Psoas muscle (tissue), 8 donors: ENCODE results near the gene ISY1. TPM values are rescaled to one million over a fixed set of nuclear protein-coding genes. Genes with fewer than 3 reads are reported as not detected.
"Not testable (repeated sequence)": the region's sequence is repeated elsewhere in the genome, so short reads cannot be mapped to it uniquely, and the experiment has no call there.

Experiments
- ATAC-seq, 4 donors: fragments of 200-7000 bp; cut with Tn5 transposase; one replicate each; pipeline ENCODE4 v1.9.1; 2020; ENCODE audit warnings: moderate library complexity in 3 of 4, mild to moderate bottlenecking in 2 of 4
- DNase-seq, 2 donors: peaks; one replicate each; pipeline ENCODE4 v3.0.0-alpha.2; 2020
- H3K27ac ChIP-seq: fragments of 200-600 bp; one replicate; pipeline ENCODE4 v1.8.0; 2022
- H3K27me3 ChIP-seq, 3 donors: fragments of 200-600 bp in 1 of 3; one replicate each; pipeline versions ENCODE4 v1.6.1 to v1.8.0; 2013 to 2022; ENCODE audit warnings: low read length in 2 of 3, mild to moderate bottlenecking in 2 of 3, moderate library complexity in 1 of 3; ENCODE audit not compliant: insufficient read depth in 3 of 3
- H3K36me3 ChIP-seq, 2 donors: fragments of 200-600 bp in 1 of 2; one replicate each; pipeline versions ENCODE4 v1.6.1 to v1.8.0; 2013 to 2022; ENCODE audit warnings: low read depth in 1 of 2, mild to moderate bottlenecking in 1 of 2, moderate library complexity in 1 of 2; ENCODE audit not compliant: insufficient read depth in 1 of 2
- H3K4me1 ChIP-seq: fragments of 200-600 bp; one replicate; pipeline ENCODE4 v1.8.0; 2022
- H3K4me3 ChIP-seq: fragments of 200-600 bp; one replicate; pipeline ENCODE4 v1.8.0; 2022; ENCODE audit warnings: mild to moderate bottlenecking
- H3K9me3 ChIP-seq: fragments of 200-600 bp; one replicate; pipeline ENCODE4 v1.8.0; 2022
- WGBS, 3 donors: extraction: QIAGEN DNeasy Blood & Tissue Kit; methylation state at CpG; one replicate each; pipeline versions ENCODE4 v1.1.6 to v1.1.7; 2013; 5-methylcytosine and 5-hydroxymethylcytosine counted together
- intact Hi-C, 2 donors: fragments of 100-400 bp; cut with DNase I; formaldehyde crosslinking; loops; one replicate each; pipeline versions ENCODE4 v1.11.0 to v1.14.2; 2022
- polyA plus RNA-seq, 3 donors: library from polyadenylated mRNA; stranded (reverse); fragments of 200-250 nt; gene quantifications; one replicate each; pipeline ENCODE4 v1.2.3, GENCODE V29; 2013
- total RNA-seq, 4 donors: library from RNA; stranded (reverse); fragmentation: NEBNext Ultra II Directional in 2 of 4; extraction: Animal tissue kit (Norgen Biotek cat#: 25700) in 2 of 4; gene quantifications; one replicate each; pipeline versions ENCODE4 v1.2.1 to v1.2.4, GENCODE V29; 2021 to 2023
- TF ChIP-seq, protein P1 (sequence below): fragments of 200-600 bp; IDR thresholded peaks from one replicate; pipeline ENCODE4 v1.8.0; 2022; ENCODE audit warnings: antibody characterized with exemption
- donor health status: healthy with polysubstance abuse.
- donor health status: DM: no; HTN: no; CAD: no; lungs with moderate emphysema.
- donor health status: Bipolar disorder and iron deficiency.
- donor health status: healthy.
- donor health status: DM: yes; HTN: yes; CAD: no.
- donor health status: DM: no; HTN: no; CAD: no.
- donor health status: DM: no; HTN: no; CAD: no.
- donor health status: DM: yes; HTN: yes; CAD: no.

ISY1 gene
- total and polyA plus RNA-seq, 7 donors: 25.9 to 56.0 (median 33.2) TPM

GRCh38 chr3:129173725-129174124 is 12.9 kb upstream of the ISY1 start:
- DNase-seq (no peak), ATAC-seq (no peak)
- intact Hi-C loops: loop anchor here in 1 of 2 donors (2.0 kb wide), 1 partner anchor 53 kb away; no protein-coding TSS in a partner anchor
- Histone ChIP-seq H3K9me3 (no peaks in the 10 kb centered on the region), H3K27ac (peak overlapping the region; percentile 100), H3K36me3 (peaks cover 7 to 53% of the 10 kb centered on the region in 2 donors), H3K27me3 (no peaks in the 10 kb centered on the region), H3K4me1 (peaks cover 68% of the 10 kb centered on the region), H3K4me3 (peak overlapping the region; percentile 58)
- 15 to 40% (median 16%) methylated on average over 4 of the region's 4 CpGs for WGBS, 3 donors
- TF ChIP-seq, protein P1, sequence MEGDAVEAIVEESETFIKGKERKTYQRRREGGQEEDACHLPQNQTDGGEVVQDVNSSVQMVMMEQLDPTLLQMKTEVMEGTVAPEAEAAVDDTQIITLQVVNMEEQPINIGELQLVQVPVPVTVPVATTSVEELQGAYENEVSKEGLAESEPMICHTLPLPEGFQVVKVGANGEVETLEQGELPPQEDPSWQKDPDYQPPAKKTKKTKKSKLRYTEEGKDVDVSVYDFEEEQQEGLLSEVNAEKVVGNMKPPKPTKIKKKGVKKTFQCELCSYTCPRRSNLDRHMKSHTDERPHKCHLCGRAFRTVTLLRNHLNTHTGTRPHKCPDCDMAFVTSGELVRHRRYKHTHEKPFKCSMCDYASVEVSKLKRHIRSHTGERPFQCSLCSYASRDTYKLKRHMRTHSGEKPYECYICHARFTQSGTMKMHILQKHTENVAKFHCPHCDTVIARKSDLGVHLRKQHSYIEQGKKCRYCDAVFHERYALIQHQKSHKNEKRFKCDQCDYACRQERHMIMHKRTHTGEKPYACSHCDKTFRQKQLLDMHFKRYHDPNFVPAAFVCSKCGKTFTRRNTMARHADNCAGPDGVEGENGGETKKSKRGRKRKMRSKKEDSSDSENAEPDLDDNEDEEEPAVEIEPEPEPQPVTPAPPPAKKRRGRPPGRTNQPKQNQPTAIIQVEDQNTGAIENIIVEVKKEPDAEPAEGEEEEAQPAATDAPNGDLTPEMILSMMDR: no peak

DNA sequence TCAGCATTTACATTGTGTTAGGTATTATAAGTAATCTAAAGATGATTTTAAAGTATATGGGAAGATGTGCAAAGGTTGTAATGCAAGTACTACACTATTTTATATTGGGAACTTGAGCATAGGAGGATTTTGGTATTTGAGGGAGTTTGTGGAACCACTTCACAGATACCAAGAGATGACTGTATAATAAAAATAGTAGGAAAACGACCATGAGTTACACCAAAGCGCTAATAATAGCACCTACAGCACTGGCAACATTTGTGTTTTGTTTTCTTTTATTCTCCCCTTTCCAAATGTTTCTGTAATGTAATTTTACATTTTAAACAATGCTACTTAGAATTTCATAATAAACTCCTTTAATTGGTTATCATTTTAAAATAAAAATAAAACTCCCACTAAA is 12.3 kb upstream of the ISY1 start:
- TF ChIP-seq, protein P1: no peak
- Histone ChIP-seq H3K4me1 (peaks cover 64% of the 10 kb centered on the region), H3K27ac (peak overlapping the region; percentile 100), H3K27me3 (no peaks in the 10 kb centered on the region), H3K9me3 (no peaks in the 10 kb centered on the region), H3K36me3 (peaks cover 7 to 53% of the 10 kb centered on the region in 2 donors), H3K4me3 (peak overlapping the region; percentile 58)
- intact Hi-C loops: no loop called here
- DNase-seq (no peak), ATAC-seq (peak in 3 of 4 donors; percentile 33 to 68 (median 63))
- 15 to 36% (median 25%) methylated on average over 2 of the region's 2 CpGs for WGBS, 3 donors

DNA sequence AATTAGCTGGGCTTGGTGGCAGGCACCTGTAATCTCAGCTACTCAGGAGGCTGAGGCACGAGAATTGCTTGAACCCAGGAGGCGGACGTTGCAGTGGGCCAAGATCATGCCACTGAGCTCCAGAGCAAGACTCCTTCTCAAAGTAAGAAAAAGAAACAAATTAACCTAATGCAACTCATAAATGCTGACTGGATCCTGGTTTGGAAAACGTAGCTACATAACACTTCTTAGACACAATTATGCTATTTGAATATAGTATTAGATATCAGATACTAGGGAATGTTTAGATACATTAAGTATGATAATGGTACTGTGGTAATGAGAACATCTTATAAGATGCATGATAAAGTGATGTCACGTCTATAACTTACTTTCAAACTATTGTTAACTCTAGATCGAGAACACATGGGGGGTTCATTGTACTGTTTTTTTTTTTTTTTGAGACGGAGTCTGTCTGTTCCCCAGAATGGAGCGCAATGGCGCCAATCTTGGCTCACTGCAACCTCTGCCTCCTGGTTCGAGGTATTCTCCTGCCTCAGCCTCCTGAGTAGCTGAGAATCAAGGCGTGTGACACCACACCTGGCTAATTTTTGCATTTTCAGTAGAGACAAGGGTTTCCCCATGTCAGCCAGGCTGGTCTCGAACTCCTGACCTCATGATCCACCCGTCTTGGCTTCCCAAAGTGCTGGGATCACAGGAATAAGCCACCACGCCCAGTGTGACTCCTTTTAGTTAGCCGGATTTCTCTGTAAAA is 5.9 kb upstream of the ISY1 start:
- DNase-seq (no peak), ATAC-seq (no peak)
- Histone ChIP-seq H3K4me1 (peaks cover 37% of the 10 kb centered on the region), H3K9me3 (no peaks in the 10 kb centered on the region), H3K27me3 (no peaks in the 10 kb centered on the region), H3K27ac (peak overlapping the region; percentile 25), H3K4me3 (no peak overlapping the region), H3K36me3 (peaks cover 4 to 73% of the 10 kb centered on the region in 2 donors)
- TF ChIP-seq, protein P1: no peak
- WGBS, 3 donors: 79 to 84% (median 81%) methylated on average over 15 of the region's 15 CpGs
- intact Hi-C loops: no loop called here

DNA sequence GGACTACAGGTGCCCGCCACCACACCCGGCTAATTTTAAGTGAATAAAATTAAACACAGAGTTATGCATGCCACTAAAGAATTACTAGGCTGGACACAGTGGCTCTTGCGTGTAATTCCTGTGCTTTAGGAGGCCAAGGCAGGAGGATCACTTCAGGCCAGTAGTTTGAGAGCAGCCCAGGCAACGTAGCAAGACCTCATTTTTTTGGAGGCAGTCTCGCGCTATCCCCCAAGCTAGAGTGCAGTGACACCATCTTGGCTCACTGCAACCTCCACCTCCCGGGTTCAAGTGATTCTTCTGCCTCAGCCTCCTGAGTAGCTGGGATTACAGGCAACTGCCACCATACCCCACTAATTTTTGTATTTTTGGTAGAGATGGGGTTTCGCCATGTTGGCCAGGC is 4.7 kb upstream of the ISY1 start:
- 92 to 97% (median 93%) methylated on average over 8 of the region's 8 CpGs for WGBS, 3 donors
- Histone ChIP-seq H3K36me3 (peaks cover 4 to 61% of the 10 kb centered on the region in 2 donors), H3K4me1 (peaks cover 29% of the 10 kb centered on the region), H3K27ac (peak overlapping the region; percentile 26)
- H3K4me3 ChIP-seq, DNase-seq, H3K9me3 ChIP-seq, intact Hi-C loops, H3K27me3 ChIP-seq, ATAC-seq: not testable (repeated sequence)

GRCh38 chr3:129164500-129164899 is 3.6 kb upstream of the ISY1 start:
- ATAC-seq (no peak), DNase-seq (no peak)
- peaks cover 0 to 52% of the 10 kb centered on the region in 2 donors for H3K36me3 ChIP-seq
- intact Hi-C loops: no loop called here
- H3K4me1 ChIP-seq: peaks cover 25% of the 10 kb centered on the region
- TF ChIP-seq, protein P1: no peak
- peak overlapping the region; percentile 26 for H3K27ac ChIP-seq
- H3K4me3 ChIP-seq: no peak overlapping the region
- H3K27me3 ChIP-seq: no peaks in the 10 kb centered on the region
- WGBS, 3 donors: 82 to 91% (median 87%) methylated on average over 7 of the region's 7 CpGs
- no peaks in the 10 kb centered on the region for H3K9me3 ChIP-seq
